ENCODE measurements around the gene PLXNB3. TPM values are rescaled to one million over a fixed set of nuclear protein-coding genes. Genes with fewer than 3 reads are reported as not detected.

The PLXNB3 gene
- total and polyA plus RNA-seq, 2 experiments from 2014 or later = 0.70 to 4.1 TPM

DNA sequence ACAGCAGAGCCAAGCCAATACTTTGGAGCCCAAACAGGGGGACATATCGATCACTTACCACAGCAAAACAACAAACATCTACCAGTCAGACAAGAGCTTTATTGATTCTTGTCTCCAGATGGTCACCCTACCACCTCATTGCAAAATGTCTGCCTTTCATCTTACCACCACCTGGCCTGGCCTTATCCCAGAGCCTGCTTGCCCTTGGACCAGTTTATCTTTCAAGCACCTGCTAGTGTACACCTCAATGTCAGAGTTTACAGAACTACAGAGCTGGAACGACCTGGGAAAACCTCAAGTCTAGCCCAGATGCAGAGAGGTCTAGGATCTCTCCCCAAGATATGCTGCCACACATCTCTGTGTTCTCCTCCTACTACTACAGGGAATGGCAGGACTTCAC, 44.3 kb upstream of the PLXNB3 start (continued):
- TF ChIP-seq REST (IDR thresholded peaks at IDR 0.05; ENCODE audit: unreplicated experiment) = no peak

DNA sequence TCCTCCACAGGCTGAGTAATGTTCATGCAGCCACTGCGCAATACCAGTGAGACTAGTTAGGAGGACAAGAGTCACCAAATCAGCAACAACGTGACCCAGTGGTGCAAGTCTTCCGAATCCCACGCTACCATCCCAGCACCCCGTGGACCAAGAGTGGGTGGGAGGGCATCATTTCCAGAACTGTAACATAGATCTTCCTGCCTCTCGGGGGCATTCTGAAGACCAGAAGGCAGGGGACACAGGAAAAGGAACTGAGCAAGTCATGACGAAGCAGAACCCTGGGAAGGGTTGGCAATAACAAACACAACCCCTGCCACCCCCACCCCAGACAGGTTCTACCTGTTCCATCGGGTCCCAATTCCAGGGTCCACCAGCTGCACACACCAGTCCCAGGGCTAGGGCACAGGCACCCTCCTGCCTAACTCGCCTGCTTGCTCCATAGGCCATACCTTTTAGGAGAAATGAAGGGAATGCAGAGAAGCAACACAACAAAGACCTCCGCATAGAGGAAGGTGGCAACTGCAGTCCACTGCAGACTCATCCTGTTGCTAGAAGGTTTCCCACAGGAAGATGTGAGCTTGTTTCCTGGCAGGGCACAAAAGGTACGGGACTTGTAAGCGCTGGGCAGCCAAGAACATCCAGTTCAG, 41.2 kb upstream of the PLXNB3 start:
- H3K4me1 Mint-ChIP-seq = peaks cover 15% of the 10 kb centered on the region; the same call in 2 of the 3 replicates
- Histone ChIP-seq H3K36me3 (ENCODE audit: insufficient read depth) (no peaks in the 10 kb centered on the region), H4K20me1 (replicated peaks; ENCODE audit: insufficient read depth) (0 out of 2 replicates have a peak, but pooled peaks cover 10% of the 10 kb centered on the region), H3K79me2 (replicated peaks; ENCODE audit: insufficient read depth) (peaks cover 27% of the 10 kb centered on the region), H3K27ac (ENCODE audit: low read depth) (no peak overlapping the region), H3K4me1 (ENCODE audit: insufficient read depth) (peaks cover 15% of the 10 kb centered on the region; the same call in 1 of the 2 replicates), H3K4me2 (peak overlapping the region; percentile 84), H3K4me3 (peak overlapping the region; percentile 65), H3F3A (replicated peaks; ENCODE audit: low read depth) (no peaks in the 10 kb centered on the region), H2AFZ (no peak overlapping the region), H3K9me2 (ENCODE audit: insufficient read depth) (no peaks in the 10 kb centered on the region), H3K27me3 (ENCODE audit: insufficient read depth) (no peaks in the 10 kb centered on the region)
- peak overlapping the region; percentile 90 for H3K4me3 Mint-ChIP-seq
- TF ChIP-seq EZH2phosphoT487 (IDR thresholded peaks at IDR 0.05; ENCODE audit: unreplicated experiment) (no peak), ZNF331 (CRISPR knock-in tag; IDR thresholded peaks at IDR 0.05; ENCODE audit: low read depth) (no peak), NANOG (IDR thresholded peaks at IDR 0.05; ENCODE audit: borderline replicate concordance) (no peak), JUNB (IDR thresholded peaks at IDR 0.05; ENCODE audit: unreplicated experiment) (no peak)
- no peak for ATAC-seq
- DNase-seq (ENCODE audit: low spot score) = no peak
- H3K27me3 Mint-ChIP-seq (ENCODE audit: insufficient read depth, low read depth, poor library complexity) = no peaks in the 10 kb centered on the region
- H3K36me3 Mint-ChIP-seq (ENCODE audit: low read depth) = peaks cover 35% of the 10 kb centered on the region
- 0 out of 2 replicates have a peak overlapping the region, but pooled peaks have one; percentile 83 for H3K27ac Mint-ChIP-seq
- H3K9me3 Mint-ChIP-seq = no peaks in the 10 kb centered on the region

- DNase-seq (ENCODE audit: low spot score) = peak; percentile 56
- TF ChIP-seq EZH2 (IDR thresholded peaks at IDR 0.05; ENCODE audit: low read depth, unreplicated experiment) = no peak
- TF ChIP-seq, protein P1, sequence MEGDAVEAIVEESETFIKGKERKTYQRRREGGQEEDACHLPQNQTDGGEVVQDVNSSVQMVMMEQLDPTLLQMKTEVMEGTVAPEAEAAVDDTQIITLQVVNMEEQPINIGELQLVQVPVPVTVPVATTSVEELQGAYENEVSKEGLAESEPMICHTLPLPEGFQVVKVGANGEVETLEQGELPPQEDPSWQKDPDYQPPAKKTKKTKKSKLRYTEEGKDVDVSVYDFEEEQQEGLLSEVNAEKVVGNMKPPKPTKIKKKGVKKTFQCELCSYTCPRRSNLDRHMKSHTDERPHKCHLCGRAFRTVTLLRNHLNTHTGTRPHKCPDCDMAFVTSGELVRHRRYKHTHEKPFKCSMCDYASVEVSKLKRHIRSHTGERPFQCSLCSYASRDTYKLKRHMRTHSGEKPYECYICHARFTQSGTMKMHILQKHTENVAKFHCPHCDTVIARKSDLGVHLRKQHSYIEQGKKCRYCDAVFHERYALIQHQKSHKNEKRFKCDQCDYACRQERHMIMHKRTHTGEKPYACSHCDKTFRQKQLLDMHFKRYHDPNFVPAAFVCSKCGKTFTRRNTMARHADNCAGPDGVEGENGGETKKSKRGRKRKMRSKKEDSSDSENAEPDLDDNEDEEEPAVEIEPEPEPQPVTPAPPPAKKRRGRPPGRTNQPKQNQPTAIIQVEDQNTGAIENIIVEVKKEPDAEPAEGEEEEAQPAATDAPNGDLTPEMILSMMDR (conservative IDR thresholded peaks at IDR 0.05; ENCODE audit: low read depth in 2 of 2) = peak; percentile 36 to 53; a peak in 3 of 4 replicates
- Mint-ChIP-seq H3K27me3 (ENCODE audit: insufficient read depth, low read depth, poor library complexity) (no peaks in the 10 kb centered on the region), H3K36me3 (ENCODE audit: low read depth) (peaks cover 33% of the 10 kb centered on the region), H3K9me3 (no peaks in the 10 kb centered on the region), H3K4me1 (peaks cover 19% of the 10 kb centered on the region; the same call in 2 of the 3 replicates), H3K27ac (peak overlapping the region; percentile 83; the same call in 1 of the 2 replicates), H3K4me3 (peak overlapping the region; percentile 90)
- Histone ChIP-seq H3K4me3 (peak overlapping the region; percentile 65), H3K4me2 (peak overlapping the region; percentile 84), H3K79me2 (replicated peaks; ENCODE audit: insufficient read depth) (peaks cover 27% of the 10 kb centered on the region), H4K20me1 (replicated peaks; ENCODE audit: insufficient read depth) (0 out of 2 replicates have a peak, but pooled peaks cover 10% of the 10 kb centered on the region), H3K4me1 (ENCODE audit: insufficient read depth) (peaks cover 15% of the 10 kb centered on the region; the same call in 1 of the 2 replicates), H3K27ac (ENCODE audit: low read depth) (no peak overlapping the region), H3K27me3 (ENCODE audit: insufficient read depth) (no peaks in the 10 kb centered on the region), H3K36me3 (ENCODE audit: insufficient read depth) (no peaks in the 10 kb centered on the region), H2AFZ (no peak overlapping the region), H3F3A (replicated peaks; ENCODE audit: low read depth) (no peaks in the 10 kb centered on the region), H3K9me2 (ENCODE audit: insufficient read depth) (no peaks in the 10 kb centered on the region)
- ATAC-seq = peak; percentile 33
Measured at GRCh38 chrX:153723351-153724251, 40.4 kb upstream of the PLXNB3 start.

Data from GM23338 (cell line).